ENCODE data around the gene HUNK. TPM values are rescaled to one million over a fixed set of nuclear protein-coding genes. Genes with fewer than 3 reads are reported as not detected.

HUNK gene
- total and polyA plus RNA-seq, 2 experiments from 2014 or later: 1.6 to 5.1 TPM

- no peak for TF ChIP-seq REST (IDR thresholded peaks at IDR 0.05; ENCODE audit: unreplicated experiment)
- no peak for TF ChIP-seq STAT1 (IDR thresholded peaks at IDR 0.05; ENCODE audit: unreplicated experiment)
- TF ChIP-seq JUNB (IDR thresholded peaks at IDR 0.05; ENCODE audit: unreplicated experiment): no peak
- TF ChIP-seq POLR2AphosphoS5 (IDR thresholded peaks at IDR 0.05; ENCODE audit: low read depth): no peak
- TF ChIP-seq ZNF331 (CRISPR knock-in tag; IDR thresholded peaks at IDR 0.05; ENCODE audit: low read depth): no peak
These were observed 28.6 kb upstream of the HUNK start (continued) for GRCh38 chr21:31844206-31844605.

GRCh38 chr21:31845151-31845729, 27.6 kb upstream of the HUNK start:
- no peaks in the 10 kb centered on the region for H3K36me3 Mint-ChIP-seq (ENCODE audit: low read depth)
- peak overlapping the region; percentile 95; the same call in 1 of the 2 replicates for H2AFZ ChIP-seq
- no peak overlapping the region for H3K27ac Mint-ChIP-seq

More at GRCh38 chr21:31845151-31845729, 27.6 kb upstream of the HUNK start:
- H3K27ac ChIP-seq (ENCODE audit: low read depth): no peak overlapping the region
- H3K4me1 ChIP-seq (ENCODE audit: insufficient read depth): peaks cover 16% of the 10 kb centered on the region; the same call in 1 of the 2 replicates
- TF ChIP-seq CREB1 (CRISPR knock-in tag; IDR thresholded peaks at IDR 0.05; ENCODE audit: low read depth) (no peak), ZNF462 (CRISPR knock-in tag; IDR thresholded peaks at IDR 0.05) (peak; percentile 30; the same call in 1 of the 2 replicates), CTCF (conservative IDR thresholded peaks at IDR 0.05; ENCODE audit: low read depth in 2 of 2) (peak; percentile 31 to 44)
- Mint-ChIP-seq H3K27me3 (ENCODE audit: insufficient read depth, low read depth, poor library complexity) (peaks cover 2% of the 10 kb centered on the region), H3K4me3 (no peak overlapping the region), H3K9me3 (no peaks in the 10 kb centered on the region), H3K4me1 (peaks cover 12% of the 10 kb centered on the region)
- no peaks in the 10 kb centered on the region for H3K27me3 ChIP-seq (ENCODE audit: insufficient read depth)
- peak overlapping the region; percentile 13 for H3K4me2 ChIP-seq
- no peaks in the 10 kb centered on the region for H3K79me2 ChIP-seq (replicated peaks; ENCODE audit: insufficient read depth)
- no peaks in the 10 kb centered on the region for H3F3A ChIP-seq (replicated peaks; ENCODE audit: low read depth)
- 0 out of 2 replicates have a peak, but pooled peaks cover 3% of the 10 kb centered on the region for H3K9me2 ChIP-seq (ENCODE audit: insufficient read depth)
- ATAC-seq (peak; percentile 83), DNase-seq (ENCODE audit: low spot score) (peak; percentile 47)
- no peak overlapping the region for H3K4me3 ChIP-seq
- H3K36me3 ChIP-seq (ENCODE audit: insufficient read depth): no peaks in the 10 kb centered on the region
- H4K20me1 ChIP-seq (replicated peaks; ENCODE audit: insufficient read depth): no peaks in the 10 kb centered on the region
